H1 (cell line): ENCODE results near the gene PAK5. TPM values are rescaled to one million over a fixed set of nuclear protein-coding genes. Genes with fewer than 3 reads are reported as not detected.

Experiments
- CTCF ChIA-PET: fragments of 300-600 bp; sonication (Branson Sonifier 250); formaldehyde crosslinking; loops from one replicate; lab custom pipeline; 2021; ENCODE audit not compliant: partially characterized antibody; lab: Charles Lee
- POLR2A ChIA-PET: fragments of 300-600 bp; sonication (Branson Sonifier 250); formaldehyde crosslinking; loops from one replicate; lab custom pipeline; 2021; ENCODE audit warnings: inconsistent platforms; ENCODE audit not compliant: partially characterized antibody; lab: Charles Lee
- DNase-seq, 2 experiments: peaks; one replicate each; pipeline versions ENCODE4 v3.0.0 to v3.0.0-alpha.2; 2010 to 2022; ENCODE audit warnings: low spot score in 2 of 2, low read depth in 1 of 2, mixed read lengths in 1 of 2
- FAIRE-seq: peaks from 2 replicates; lab custom pipeline; 2011; peaks lifted over from hg19 to GRCh38; lab: Jason Lieb, UNC
- H2AFZ ChIP-seq: 2 replicates; pipeline ENCODE4 v1.8.1; 2012; ENCODE audit warnings: low read length, inconsistent platforms
- H2AK5ac ChIP-seq: 2 replicates; pipeline ENCODE4 v1.6.1; 2013; ENCODE audit warnings: low read depth, low read length
- H2BK120ac ChIP-seq: replicated peaks from 2 replicates; pipeline ENCODE3; 2013; ENCODE audit warnings: low read depth, low read length, inconsistent platforms
- H2BK12ac ChIP-seq: 2 replicates; pipeline ENCODE4 v1.6.1; 2013; ENCODE audit warnings: low read depth, low read length
- H2BK15ac ChIP-seq: 2 replicates; pipeline ENCODE4 v1.6.1; 2013; ENCODE audit warnings: low read length
- H2BK20ac ChIP-seq: 2 replicates; pipeline ENCODE4 v1.6.1; 2013; ENCODE audit warnings: low read length
- H2BK5ac ChIP-seq: 2 replicates; pipeline ENCODE4 v1.6.1; 2013; ENCODE audit warnings: low read depth, low read length
- H3K14ac ChIP-seq: 2 replicates; pipeline ENCODE4 v1.6.1; 2013; ENCODE audit warnings: inconsistent platforms; ENCODE audit not compliant: insufficient read length
- H3K18ac ChIP-seq: 2 replicates; pipeline ENCODE4 v1.6.1; 2013; ENCODE audit warnings: low read length; ENCODE audit errors: extremely low read depth
- H3K23ac ChIP-seq: 2 replicates; pipeline ENCODE4 v1.6.1; 2013; ENCODE audit warnings: inconsistent platforms; ENCODE audit not compliant: insufficient read length
- H3K23me2 ChIP-seq: 2 replicates; pipeline ENCODE4 v1.6.1; 2013; ENCODE audit warnings: low read depth, low read length
- H3K27ac ChIP-seq: 2 replicates; pipeline ENCODE4 v1.6.1; 2011; ENCODE audit warnings: low read depth, low read length, inconsistent platforms
- H3K27me3 ChIP-seq, 4 experiments: replicated peaks in 1 of 4; 1 replicate in 1 of 4; 2 replicates in 3 of 4; pipeline versions ENCODE4 v1.6.1 to v1.8.1; 2011 to 2013; ENCODE audit warnings: low read length in 3 of 4, mild to moderate bottlenecking in 3 of 4, inconsistent platforms in 2 of 4, mixed read lengths in 2 of 4, moderate library complexity in 1 of 4; ENCODE audit not compliant: control insufficient read depth in 3 of 4, insufficient read depth in 3 of 4; ENCODE audit errors: extremely low read depth in 1 of 4
- H3K36me3 ChIP-seq, 4 experiments: 2 replicates each; pipeline versions ENCODE4 v1.6.1 to v1.8.1; 2011 to 2013; ENCODE audit warnings: mild to moderate bottlenecking in 4 of 4, low read length in 3 of 4, moderate library complexity in 2 of 4, control low read depth in 1 of 4, inconsistent platforms in 1 of 4; ENCODE audit not compliant: insufficient read depth in 4 of 4, control insufficient read depth in 2 of 4
- H3K4ac ChIP-seq: replicated peaks from 2 replicates; pipeline ENCODE3; 2013; ENCODE audit warnings: low read length, low read depth, mixed read lengths, inconsistent platforms; ENCODE audit not compliant: insufficient read length
- H3K4me1 ChIP-seq, 4 experiments: replicated peaks in 1 of 4; 1 replicate in 1 of 4; 2 replicates in 3 of 4; pipeline versions ENCODE4 v1.6.1 to v1.8.1; 2011 to 2013; ENCODE audit warnings: low read length in 3 of 4, inconsistent platforms in 2 of 4, mixed read lengths in 1 of 4; ENCODE audit not compliant: insufficient read depth in 4 of 4, control insufficient read depth in 3 of 4
- H3K4me2 ChIP-seq, 2 experiments: 2 replicates each; pipeline versions ENCODE4 v1.6.1 to v1.8.1; 2011 to 2013; ENCODE audit warnings: low read depth in 2 of 2, low read length in 2 of 2, control low read depth in 1 of 2, inconsistent platforms in 1 of 2, mild to moderate bottlenecking in 1 of 2; ENCODE audit not compliant: insufficient read depth in 1 of 2
- H3K4me3 ChIP-seq, 4 experiments: fragments of 200-600, 300-600 bp in 1 of 4; sonication (generic), shearing (Covaris generic), sonication (Bioruptor Twin) in 1 of 4; 2 replicates each; pipeline versions ENCODE4 v1.5.1 to v1.8.1; 2011 to 2016; ENCODE audit warnings: low read length in 4 of 4, low read depth in 3 of 4, control low read depth in 2 of 4, inconsistent platforms in 2 of 4, mild to moderate bottlenecking in 2 of 4, mixed read lengths in 1 of 4, moderate library complexity in 1 of 4; ENCODE audit not compliant: insufficient read depth in 2 of 4; ENCODE audit errors: extremely low read depth in 1 of 4
- H3K56ac ChIP-seq: replicated peaks from 2 replicates; pipeline ENCODE3; 2013; ENCODE audit warnings: low read depth, mild to moderate bottlenecking, mixed read lengths, low read length, inconsistent platforms; ENCODE audit not compliant: insufficient read length
- H3K79me1 ChIP-seq: 2 replicates; pipeline ENCODE4 v1.6.1; 2013; ENCODE audit warnings: low read depth, low read length, control low read depth
- H3K79me2 ChIP-seq, 2 experiments: 2 replicates each; pipeline versions ENCODE4 v1.6.1 to v1.8.1; 2012 to 2013; ENCODE audit warnings: low read length in 2 of 2, mild to moderate bottlenecking in 2 of 2, inconsistent platforms in 1 of 2; ENCODE audit not compliant: insufficient read depth in 2 of 2, control insufficient read depth in 1 of 2
- H3K9ac ChIP-seq, 4 experiments: replicated peaks in 1 of 4; 1 replicate in 1 of 4; 2 replicates in 3 of 4; pipeline versions ENCODE4 v1.6.1 to v1.8.1; 2011 to 2013; ENCODE audit warnings: low read depth in 3 of 4, low read length in 3 of 4, control low read depth in 2 of 4, mild to moderate bottlenecking in 2 of 4, moderate library complexity in 2 of 4, inconsistent platforms in 1 of 4; ENCODE audit errors: extremely low read depth in 1 of 4
- H3K9me3 ChIP-seq, 2 experiments: 2 replicates each; pipeline versions ENCODE4 v1.6.1 to v1.8.1; 2012 to 2013; ENCODE audit warnings: mild to moderate bottlenecking in 2 of 2, moderate library complexity in 2 of 2, control low read depth in 1 of 2, inconsistent platforms in 1 of 2, low read depth in 1 of 2, low read length in 1 of 2, mixed read lengths in 1 of 2; ENCODE audit not compliant: insufficient read depth in 2 of 2
- H4K20me1 ChIP-seq, 2 experiments: replicated peaks in 1 of 2; 2 replicates each; pipeline versions ENCODE3 to v1.8.1; 2011 to 2013; ENCODE audit warnings: inconsistent platforms in 2 of 2, low read length in 2 of 2, mild to moderate bottlenecking in 1 of 2; ENCODE audit not compliant: insufficient read depth in 2 of 2, control insufficient read depth in 1 of 2
- H4K5ac ChIP-seq: 2 replicates; pipeline ENCODE4 v1.6.1; 2013; ENCODE audit warnings: low read length, low read depth, mixed read lengths, inconsistent platforms; ENCODE audit not compliant: insufficient read length
- H4K8ac ChIP-seq: 2 replicates; pipeline ENCODE4 v1.8.0; 2013; ENCODE audit warnings: mild to moderate bottlenecking, moderate library complexity, low read length, inconsistent platforms; ENCODE audit not compliant: insufficient read depth; ENCODE audit errors: extremely low read depth
- H4K91ac ChIP-seq: replicated peaks from 2 replicates; pipeline ENCODE3; 2013; ENCODE audit warnings: low read length, mixed read lengths, inconsistent platforms; ENCODE audit not compliant: insufficient read length
- POU5F1 ChIP-seq: IDR thresholded peaks from 2 replicates; pipeline ENCODE4 v1.6.1; 2011; ENCODE audit warnings: low read depth, mild to moderate bottlenecking, low read length, moderate library complexity
- WGBS, 2 experiments: shearing (Covaris generic) in 1 of 2; methylation state at CpG; one replicate each; pipeline versions ENCODE4 v1.1.6 to v1.1.7; 2013 to 2015; ENCODE audit warnings: low lambda C conversion rate in 2 of 2, mixed read lengths in 2 of 2, inconsistent platforms in 1 of 2, low coverage in 1 of 2, missing lambda C conversion rate in 1 of 2; ENCODE audit not compliant: insufficient replicate concordance in 2 of 2, insufficient coverage in 1 of 2, insufficient read length in 1 of 2; ENCODE audit errors: extremely low coverage in 1 of 2, missing lambda C conversion rate in 1 of 2; 5-methylcytosine and 5-hydroxymethylcytosine counted together
- polyA plus RNA-seq, 7 experiments: library from polyadenylated mRNA; depleted of rRNA in 3 of 7; stranded (reverse) in 5 of 7; unstranded in 2 of 7; fragments of >200 nt in 5 of 7; fragments of 200-250 nt in 2 of 7; gene quantifications; 1 replicate in 5 of 7; 2 replicates in 1 of 7; 4 replicates in 1 of 7; pipeline versions ENCODE4 v1.2.1 to v1.2.3, GENCODE V29; 2011 to 2013; ENCODE audit warnings: missing spikeins in 2 of 7, mixed read lengths in 2 of 7
- total RNA-seq: library from RNA; stranded (reverse); fragmentation: NEBNext Ultra II Directional; extraction: Animal tissue kit (Norgen Biotek cat#: 25700); gene quantifications from 2 replicates; pipeline ENCODE4 v1.2.1, GENCODE V29; 2021

PAK5 gene
- total and polyA plus RNA-seq, 2 of the 8 experiments (the other 6 are each of a cell fraction or from before 2014, with no cell fraction given), result 0.54 to 0.80 TPM

DNA sequence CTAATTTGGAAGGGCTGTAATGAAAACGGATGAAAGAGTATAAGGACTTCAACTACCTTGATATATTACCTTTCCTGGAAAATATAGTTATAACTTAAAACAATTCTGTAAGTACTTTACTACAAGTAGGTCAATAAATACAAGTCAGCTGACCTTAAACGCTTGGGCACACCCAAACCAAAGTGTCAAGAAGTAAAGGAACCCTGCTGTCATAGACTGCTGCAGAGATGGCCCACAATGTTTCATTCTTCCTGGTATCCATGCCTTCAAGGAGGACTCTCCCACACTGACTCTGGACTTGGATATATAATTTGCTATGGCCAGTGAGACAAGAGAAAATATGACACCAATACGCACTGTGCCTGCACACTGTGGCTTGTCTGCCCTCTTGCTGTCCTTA lies 192.5 kb downstream of the PAK5 start:
- H2AK5ac ChIP-seq, result no peak overlapping the region
- no peak overlapping the region for H3K18ac ChIP-seq
- H2BK5ac ChIP-seq, result no peak overlapping the region
- no peak overlapping the region for H2BK15ac ChIP-seq
- H2AFZ ChIP-seq, result no peak overlapping the region
- H3K4ac ChIP-seq, result no peak overlapping the region
- H3K9me3 ChIP-seq, result no peaks in the 10 kb centered on the region; a peak in 1 of 4 replicates
- no peak overlapping the region for H3K27ac ChIP-seq
- no peaks in the 10 kb centered on the region for H4K20me1 ChIP-seq
- no peak for TF ChIP-seq POU5F1
- H2BK120ac ChIP-seq, result no peak overlapping the region
- no peak overlapping the region for H3K56ac ChIP-seq
- no peak overlapping the region for H4K91ac ChIP-seq
- ChIA-PET CTCF (interaction anchor here (0.7 to 1.9 kb wide), 5 partner anchors 9 to 257 kb away, joined by 3 to 8 read pairs (median 5); no protein-coding TSS in a partner anchor), POLR2A (no interaction called here)
- H3K4me2 ChIP-seq, result no peak overlapping the region
- no peaks in the 10 kb centered on the region for H3K23me2 ChIP-seq
- no peak overlapping the region for H4K5ac ChIP-seq
- H3K27me3 ChIP-seq, result no peaks in the 10 kb centered on the region
- no peaks in the 10 kb centered on the region for H3K36me3 ChIP-seq
- no peak overlapping the region for H2BK20ac ChIP-seq
- no peaks in the 10 kb centered on the region for H3K79me1 ChIP-seq
- H3K4me1 ChIP-seq, result peaks cover 0 to 2% (median 0%) of the 10 kb centered on the region in 4 experiments; a peak in 1 of 7 replicates
- no peak overlapping the region for H3K4me3 ChIP-seq
- no peak overlapping the region for H3K9ac ChIP-seq
- H3K14ac ChIP-seq, result no peak overlapping the region
- DNase-seq (no peak), FAIRE-seq (no peak)
- no peak overlapping the region for H4K8ac ChIP-seq
- WGBS, 2 experiments, result 85% methylated on average over 3 of the region's 3 CpGs; no CpG with 5 or more reads in 1 of the 2 experiments
- no peak overlapping the region for H3K23ac ChIP-seq
- H3K79me2 ChIP-seq, result no peaks in the 10 kb centered on the region
- H2BK12ac ChIP-seq, result no peak overlapping the region
